ENCODE results near the gene SKI. TPM values are rescaled to one million over a fixed set of nuclear protein-coding genes. Genes with fewer than 3 reads are reported as not detected.

SKI gene
- total and polyA plus RNA-seq, 2 of the 4 experiments (the other 2 are of a cell fraction), result 2.3 to 20.1 TPM

DNA sequence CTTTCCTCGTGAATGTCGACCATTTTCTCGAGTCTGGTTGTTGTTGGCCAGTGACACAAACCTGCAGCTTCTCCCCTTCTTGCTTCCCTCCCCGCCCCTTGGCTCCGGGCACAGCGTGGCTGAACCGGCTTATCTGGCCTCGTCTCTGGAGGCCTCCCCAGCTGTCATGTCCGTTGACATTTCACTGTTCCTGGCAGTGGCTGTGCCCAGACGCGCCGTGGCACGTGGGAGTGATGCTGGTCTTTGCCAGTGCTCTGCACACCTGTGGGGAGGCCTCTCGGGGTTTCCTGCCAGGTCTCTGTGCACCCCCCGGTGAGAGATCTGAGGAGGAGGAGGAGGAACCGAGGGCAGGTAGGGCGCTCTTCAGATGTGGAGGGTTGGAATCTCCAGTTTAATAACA, 23.7 kb downstream of the SKI start:
- ChIA-PET POLR2A (ENCODE audit: unreplicated experiment) (no interaction called here), CTCF (no interaction called here)
- Histone ChIP-seq H3K9me1 (ENCODE audit: insufficient read depth, low read length) (peaks cover 56% of the 10 kb centered on the region), H3K27me3 (ENCODE audit: control insufficient read depth, insufficient read depth, low read length) (no peaks in the 10 kb centered on the region), H3K4me2 (ENCODE audit: low read depth, low read length) (no peak overlapping the region), H3K14ac (replicated peaks; ENCODE audit: low read depth, low read length) (no peak overlapping the region), H2BK20ac (ENCODE audit: low read depth, low read length) (no peak overlapping the region), H3K23ac (ENCODE audit: low read depth, low read length) (no peak overlapping the region), H3K9me3 (ENCODE audit: control insufficient read depth, insufficient read depth, low read length) (no peaks in the 10 kb centered on the region), H4K91ac (ENCODE audit: insufficient read depth, low read depth, low read length) (no peak overlapping the region), H3K56ac (ENCODE audit: extremely low read depth, insufficient read depth, low read length) (no peak overlapping the region), H3K4me3 (ENCODE audit: insufficient read depth, low read depth, low read length) (no peak overlapping the region), H2BK15ac (ENCODE audit: low read depth, low read length) (no peak overlapping the region), H2AK9ac (replicated peaks; ENCODE audit: low read depth, low read length, poor library complexity) (no peak overlapping the region), H4K5ac (ENCODE audit: low read depth, low read length) (no peak overlapping the region), H2BK120ac (ENCODE audit: low read depth, low read length) (no peak overlapping the region), H3K18ac (ENCODE audit: low read depth, low read length) (no peak overlapping the region), H3K79me1 (ENCODE audit: low read depth in 1 of 2, low read length in 2 of 2) (peaks cover 15 to 68% of the 10 kb centered on the region in 2 experiments), H3K4ac (ENCODE audit: low read depth, low read length) (no peak overlapping the region), H4K8ac (ENCODE audit: low read depth in 2 of 2, low read length in 2 of 2) (no peak overlapping the region), H4K20me1 (ENCODE audit: insufficient read depth, low read length) (peaks cover 100% of the 10 kb centered on the region), H3K9ac (ENCODE audit: low read depth, low read length) (no peak overlapping the region), H3K36me3 (ENCODE audit: control insufficient read depth, insufficient read depth, low read length) (peaks cover 14% of the 10 kb centered on the region; the same call in 1 of the 2 replicates), H3K27ac (ENCODE audit: insufficient read depth, low read length) (no peak overlapping the region), H2AK5ac (ENCODE audit: low read depth, low read length) (no peak overlapping the region), H3K4me1 (ENCODE audit: control insufficient read depth, insufficient read depth, low read length) (peaks cover 19% of the 10 kb centered on the region), H2AFZ (replicated peaks; ENCODE audit: low read length, poor library complexity) (no peak overlapping the region), H2BK5ac (ENCODE audit: low read depth, low read length, poor library complexity, severe bottlenecking) (no peak overlapping the region)
- no peak for ATAC-seq (ENCODE audit: low read depth)
- 82% methylated on average over 4 of the region's 17 CpGs; no CpG with 5 or more reads in 1 of the 2 experiments for WGBS, 2 experiments (ENCODE audit: extremely low coverage in 2 of 2, insufficient read length in 1 of 2)
- BruUV-seq (replicated peaks), result no TSS peak
- DNase-seq, result no peak
- in situ Hi-C loops (cut with MboI; ENCODE audit: low sequenced_read_pairs), result no loop called here
- dilution Hi-C loops (cut with HindIII; ENCODE audit: low sequenced_read_pairs, unreplicated experiment), result no loop called here
- intact Hi-C loops (cut with micrococcal nuclease), result no loop called here
- TF ChIP-seq, protein P1, sequence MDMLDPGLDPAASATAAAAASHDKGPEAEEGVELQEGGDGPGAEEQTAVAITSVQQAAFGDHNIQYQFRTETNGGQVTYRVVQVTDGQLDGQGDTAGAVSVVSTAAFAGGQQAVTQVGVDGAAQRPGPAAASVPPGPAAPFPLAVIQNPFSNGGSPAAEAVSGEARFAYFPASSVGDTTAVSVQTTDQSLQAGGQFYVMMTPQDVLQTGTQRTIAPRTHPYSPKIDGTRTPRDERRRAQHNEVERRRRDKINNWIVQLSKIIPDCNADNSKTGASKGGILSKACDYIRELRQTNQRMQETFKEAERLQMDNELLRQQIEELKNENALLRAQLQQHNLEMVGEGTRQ (IDR thresholded peaks at IDR 0.05; ENCODE audit: low read depth, low read length), result no peak
- TF ChIP-seq FOS (IDR thresholded peaks at IDR 0.05; ENCODE audit: low read depth, low read length) (no peak), RCOR1 (IDR thresholded peaks at IDR 0.05; ENCODE audit: insufficient replicate concordance, low read length) (no peak), SMC3 (IDR thresholded peaks at IDR 0.05; ENCODE audit: low read depth, low read length) (no peak), MAZ (IDR thresholded peaks at IDR 0.05; ENCODE audit: borderline replicate concordance, low read depth, low read length) (no peak), CEBPB (IDR thresholded peaks at IDR 0.05; ENCODE audit: low read depth, low read length) (no peak), POLR2A (IDR thresholded peaks at IDR 0.05; ENCODE audit: low read depth, low read length) (no peak), MXI1 (IDR thresholded peaks at IDR 0.05; ENCODE audit: borderline replicate concordance, low read depth, low read length) (no peak), BHLHE40 (IDR thresholded peaks at IDR 0.05; ENCODE audit: low read depth, low read length) (no peak), CHD1 (IDR thresholded peaks at IDR 0.05; ENCODE audit: low read depth, low read length) (no peak), RFX5 (IDR thresholded peaks at IDR 0.05; ENCODE audit: low read depth, low read length) (no peak)
- TF ChIP-seq, protein P2, sequence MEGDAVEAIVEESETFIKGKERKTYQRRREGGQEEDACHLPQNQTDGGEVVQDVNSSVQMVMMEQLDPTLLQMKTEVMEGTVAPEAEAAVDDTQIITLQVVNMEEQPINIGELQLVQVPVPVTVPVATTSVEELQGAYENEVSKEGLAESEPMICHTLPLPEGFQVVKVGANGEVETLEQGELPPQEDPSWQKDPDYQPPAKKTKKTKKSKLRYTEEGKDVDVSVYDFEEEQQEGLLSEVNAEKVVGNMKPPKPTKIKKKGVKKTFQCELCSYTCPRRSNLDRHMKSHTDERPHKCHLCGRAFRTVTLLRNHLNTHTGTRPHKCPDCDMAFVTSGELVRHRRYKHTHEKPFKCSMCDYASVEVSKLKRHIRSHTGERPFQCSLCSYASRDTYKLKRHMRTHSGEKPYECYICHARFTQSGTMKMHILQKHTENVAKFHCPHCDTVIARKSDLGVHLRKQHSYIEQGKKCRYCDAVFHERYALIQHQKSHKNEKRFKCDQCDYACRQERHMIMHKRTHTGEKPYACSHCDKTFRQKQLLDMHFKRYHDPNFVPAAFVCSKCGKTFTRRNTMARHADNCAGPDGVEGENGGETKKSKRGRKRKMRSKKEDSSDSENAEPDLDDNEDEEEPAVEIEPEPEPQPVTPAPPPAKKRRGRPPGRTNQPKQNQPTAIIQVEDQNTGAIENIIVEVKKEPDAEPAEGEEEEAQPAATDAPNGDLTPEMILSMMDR (conservative IDR thresholded peaks at IDR 0.05; ENCODE audit: low read depth, low read length), result no peak
- TF ChIP-seq, protein P3, sequence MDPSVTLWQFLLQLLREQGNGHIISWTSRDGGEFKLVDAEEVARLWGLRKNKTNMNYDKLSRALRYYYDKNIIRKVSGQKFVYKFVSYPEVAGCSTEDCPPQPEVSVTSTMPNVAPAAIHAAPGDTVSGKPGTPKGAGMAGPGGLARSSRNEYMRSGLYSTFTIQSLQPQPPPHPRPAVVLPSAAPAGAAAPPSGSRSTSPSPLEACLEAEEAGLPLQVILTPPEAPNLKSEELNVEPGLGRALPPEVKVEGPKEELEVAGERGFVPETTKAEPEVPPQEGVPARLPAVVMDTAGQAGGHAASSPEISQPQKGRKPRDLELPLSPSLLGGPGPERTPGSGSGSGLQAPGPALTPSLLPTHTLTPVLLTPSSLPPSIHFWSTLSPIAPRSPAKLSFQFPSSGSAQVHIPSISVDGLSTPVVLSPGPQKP (IDR thresholded peaks at IDR 0.05; ENCODE audit: borderline replicate concordance, low read depth, low read length), result no peak
